Lower leg skin (tissue), 4 donors: ENCODE results near the gene MMP11. TPM values are rescaled to one million over a fixed set of nuclear protein-coding genes. Genes with fewer than 3 reads are reported as not detected.

ENCODE experiments used
- DNase-seq, 2 donors: peaks; one replicate each; pipeline ENCODE4 v3.0.0-alpha.2; 2019; ENCODE audit warnings: low spot score in 2 of 2
- H3K4me3 ChIP-seq: fragments of 200-600 bp; sonication (generic); 2 replicates; pipeline ENCODE4 v1.5.1; 2017; ENCODE audit warnings: mild to moderate bottlenecking, low read depth; ENCODE audit not compliant: poor library complexity, severe bottlenecking
- POLR2A ChIP-seq, 2 donors: fragments of 450-650 bp; IDR thresholded peaks; one replicate each; pipeline ENCODE4 v1.6.1; 2016 to 2017; ENCODE audit warnings: antibody characterized with exemption in 2 of 2, mild to moderate bottlenecking in 1 of 2, moderate library complexity in 1 of 2
- WGBS, 2 donors: methylation state at CpG; one replicate each; pipeline ENCODE4 v1.1.5; 2018; 5-methylcytosine and 5-hydroxymethylcytosine counted together
- intact Hi-C: fragments of 100-400 bp; cut with DNase I; formaldehyde crosslinking; loops from one replicate; pipeline ENCODE4 v1.15.0; 2023; ENCODE audit warnings: low total_unique reads
- total RNA-seq, 4 donors: library from RNA; depleted of rRNA; stranded (reverse); fragments of >200 nt; gene quantifications; one replicate each; pipeline ENCODE4 v1.1.0, GENCODE V29; 2016
- TF ChIP-seq, protein P1 (sequence below), 3 donors: fragments of 450-650 bp; IDR thresholded peaks; one replicate each; pipeline ENCODE4 v1.5.1; 2016; ENCODE audit warnings: antibody characterized with exemption in 3 of 3, mild to moderate bottlenecking in 3 of 3, moderate library complexity in 2 of 3

The MMP11 gene
- total RNA-seq, 4 donors from 2014 or later, result 0.51 to 2.7 (median 1.9) TPM

DNA sequence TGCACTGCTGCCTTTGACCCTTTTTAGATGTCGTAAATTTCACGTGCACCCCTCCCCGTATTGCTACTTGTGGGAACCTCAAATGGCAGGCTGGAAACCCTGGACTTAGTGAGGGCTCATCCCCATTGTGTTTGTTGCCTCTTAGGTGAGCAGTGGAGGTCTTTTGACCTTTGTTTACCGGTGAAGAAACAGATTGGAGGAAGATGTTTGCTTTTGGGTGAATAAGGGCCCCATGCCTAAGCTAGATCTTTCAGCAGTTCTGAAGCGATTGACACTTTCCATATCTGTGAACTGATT, 14.9 kb downstream of the MMP11 start:
- DNase-seq, result no peak
- peak overlapping the region; percentile 78 for H3K4me3 ChIP-seq
- intact Hi-C loops, result no loop called here
- WGBS, 2 donors, result 0 to 1% methylated on average over 5 of the region's 5 CpGs
- TF ChIP-seq, protein P1, sequence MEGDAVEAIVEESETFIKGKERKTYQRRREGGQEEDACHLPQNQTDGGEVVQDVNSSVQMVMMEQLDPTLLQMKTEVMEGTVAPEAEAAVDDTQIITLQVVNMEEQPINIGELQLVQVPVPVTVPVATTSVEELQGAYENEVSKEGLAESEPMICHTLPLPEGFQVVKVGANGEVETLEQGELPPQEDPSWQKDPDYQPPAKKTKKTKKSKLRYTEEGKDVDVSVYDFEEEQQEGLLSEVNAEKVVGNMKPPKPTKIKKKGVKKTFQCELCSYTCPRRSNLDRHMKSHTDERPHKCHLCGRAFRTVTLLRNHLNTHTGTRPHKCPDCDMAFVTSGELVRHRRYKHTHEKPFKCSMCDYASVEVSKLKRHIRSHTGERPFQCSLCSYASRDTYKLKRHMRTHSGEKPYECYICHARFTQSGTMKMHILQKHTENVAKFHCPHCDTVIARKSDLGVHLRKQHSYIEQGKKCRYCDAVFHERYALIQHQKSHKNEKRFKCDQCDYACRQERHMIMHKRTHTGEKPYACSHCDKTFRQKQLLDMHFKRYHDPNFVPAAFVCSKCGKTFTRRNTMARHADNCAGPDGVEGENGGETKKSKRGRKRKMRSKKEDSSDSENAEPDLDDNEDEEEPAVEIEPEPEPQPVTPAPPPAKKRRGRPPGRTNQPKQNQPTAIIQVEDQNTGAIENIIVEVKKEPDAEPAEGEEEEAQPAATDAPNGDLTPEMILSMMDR (IDR thresholded peaks at IDR 0.05), result no peak
- TF ChIP-seq POLR2A (IDR thresholded peaks at IDR 0.05), result no peak

DNA sequence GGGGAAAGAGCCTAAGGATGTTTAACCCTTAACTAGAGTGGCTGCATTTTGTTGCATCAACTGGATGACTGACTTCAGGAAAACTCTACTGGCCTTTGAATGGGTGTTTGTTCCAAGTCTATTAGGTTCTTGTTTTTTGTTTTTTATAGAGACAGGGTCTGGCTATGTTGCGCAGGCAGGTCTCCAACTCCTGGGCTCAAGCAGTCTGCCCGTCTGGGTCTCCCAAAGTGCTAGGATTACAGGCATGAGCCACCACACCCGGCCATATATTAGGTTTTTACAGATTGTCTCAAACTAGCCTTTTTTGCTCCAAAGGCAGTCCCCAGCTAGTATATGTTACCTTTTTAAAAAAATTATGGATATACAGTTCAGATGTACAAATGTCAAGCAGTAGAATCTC, 15.3 kb downstream of the MMP11 start:
- H3K4me3 ChIP-seq, result no peak overlapping the region
- TF ChIP-seq, protein P1 (IDR thresholded peaks at IDR 0.05), result no peak
- no peak for TF ChIP-seq POLR2A (IDR thresholded peaks at IDR 0.05)
- WGBS, 2 donors, result 39 to 54% methylated on average over 3 of the region's 3 CpGs
- intact Hi-C loops, result no loop called here
- no peak for DNase-seq

DNA sequence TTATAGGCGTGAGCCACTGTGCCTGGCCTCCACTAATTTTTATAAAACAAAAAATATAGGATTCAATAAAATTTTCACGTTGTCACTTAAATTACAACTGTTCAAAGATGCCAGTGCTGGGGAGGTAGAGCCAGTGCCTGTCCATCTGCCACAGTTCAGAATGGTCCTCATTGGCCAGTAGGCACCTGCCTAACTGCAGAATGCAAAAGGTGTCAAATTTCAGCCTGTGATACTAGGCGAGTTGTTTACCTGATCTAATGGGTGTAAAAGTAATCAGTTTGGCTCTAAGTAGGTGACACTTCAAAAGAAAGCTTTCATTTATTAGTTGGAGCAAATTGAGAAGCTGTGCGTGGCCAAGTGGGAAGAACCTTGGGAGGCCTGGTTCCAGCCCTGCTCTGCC, 16.5 kb downstream of the MMP11 start:
- WGBS, 2 donors, result 62 to 72% methylated on average over 4 of the region's 4 CpGs
- DNase-seq, result no peak
- H3K4me3 ChIP-seq, result no peak overlapping the region
- intact Hi-C loops, result no loop called here
- TF ChIP-seq POLR2A (IDR thresholded peaks at IDR 0.05), result no peak
- TF ChIP-seq, protein P1 (IDR thresholded peaks at IDR 0.05), result no peak

DNA sequence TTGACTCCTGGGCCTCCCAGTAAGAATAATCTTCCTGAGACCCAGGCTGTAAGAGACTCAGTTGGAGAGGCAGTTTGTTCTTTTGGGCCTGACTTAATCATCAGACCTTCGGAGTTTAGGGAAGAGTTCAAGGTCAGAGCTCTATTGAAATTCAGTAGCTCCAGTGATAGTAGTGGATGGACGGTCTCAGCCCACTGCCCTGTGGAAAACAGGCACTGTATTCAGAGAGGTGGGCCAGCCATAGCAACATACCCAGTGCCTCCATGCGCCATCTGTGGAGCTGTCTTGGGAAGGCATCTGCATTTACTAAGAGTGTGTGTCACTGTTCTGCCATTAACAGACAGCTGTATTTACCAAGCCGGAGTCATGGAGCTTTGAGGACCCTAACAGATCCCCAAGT, 17.0 kb downstream of the MMP11 start:
- no peak for DNase-seq
- 87 to 88% methylated on average over 4 of the region's 4 CpGs for WGBS, 2 donors
- intact Hi-C loops, result no loop called here
- no peak overlapping the region for H3K4me3 ChIP-seq
- TF ChIP-seq, protein P1 (IDR thresholded peaks at IDR 0.05), result no peak
- TF ChIP-seq POLR2A (IDR thresholded peaks at IDR 0.05), result no peak

DNA sequence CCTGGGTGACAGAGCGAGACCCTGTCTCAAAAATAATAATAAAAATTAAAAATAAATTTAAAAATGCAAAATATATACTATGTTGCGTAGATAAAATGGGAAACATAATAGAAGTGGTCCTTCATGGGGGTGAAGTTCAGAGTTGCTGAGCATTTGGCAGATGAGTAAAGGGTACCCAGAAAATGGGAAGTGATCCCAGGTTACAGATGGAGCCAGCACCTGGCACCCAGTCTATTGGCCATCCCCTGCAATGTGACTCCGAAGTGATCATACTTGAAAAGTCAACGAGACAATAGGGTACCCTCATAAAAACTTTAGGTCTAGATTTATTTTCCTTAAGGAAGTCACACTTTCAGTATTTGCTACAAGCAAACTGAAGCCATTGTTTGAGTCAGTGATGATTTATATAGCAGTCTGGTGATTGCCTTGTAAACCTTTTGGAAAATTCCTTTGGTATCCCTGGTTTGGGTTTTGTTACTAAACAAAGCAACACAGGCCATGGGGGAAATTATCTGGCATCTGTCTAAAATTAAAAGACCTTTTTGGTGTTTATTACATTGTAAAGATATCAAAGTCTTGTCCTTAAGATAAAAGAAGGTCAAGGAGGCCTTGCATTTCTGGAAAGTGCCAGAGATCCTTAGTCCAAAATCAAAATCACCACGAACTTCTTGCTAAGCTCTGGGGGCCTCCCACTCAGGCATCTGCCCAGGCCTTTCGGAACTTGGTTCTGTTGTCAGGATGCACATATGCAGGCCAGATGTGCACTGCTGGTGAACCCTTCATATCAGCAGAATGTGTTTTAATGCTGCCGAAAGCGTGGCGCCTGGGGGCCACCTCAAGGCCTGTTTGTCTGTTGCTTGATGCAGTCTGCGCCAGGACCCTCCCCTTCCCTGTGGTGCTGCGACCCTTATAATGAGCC, 18.4 kb downstream of the MMP11 start:
- TF ChIP-seq POLR2A (IDR thresholded peaks at IDR 0.05), result no peak
- TF ChIP-seq, protein P1 (IDR thresholded peaks at IDR 0.05), result no peak
- WGBS, 2 donors, result 51 to 65% methylated on average over 11 of the region's 11 CpGs
- peak in 1 of 2 donors; percentile 54 for DNase-seq
- intact Hi-C loops, result no loop called here
- H3K4me3 ChIP-seq, result no peak overlapping the region
